ENCODE results near the gene SLC47A2.

SLC47A2 gene

GRCh38 chr17:19738073-19738449 lies 21.7 kb upstream of the SLC47A2 start:
- no peak for DNase-seq (ENCODE audit: low spot score)
- TF ChIP-seq, protein P1, sequence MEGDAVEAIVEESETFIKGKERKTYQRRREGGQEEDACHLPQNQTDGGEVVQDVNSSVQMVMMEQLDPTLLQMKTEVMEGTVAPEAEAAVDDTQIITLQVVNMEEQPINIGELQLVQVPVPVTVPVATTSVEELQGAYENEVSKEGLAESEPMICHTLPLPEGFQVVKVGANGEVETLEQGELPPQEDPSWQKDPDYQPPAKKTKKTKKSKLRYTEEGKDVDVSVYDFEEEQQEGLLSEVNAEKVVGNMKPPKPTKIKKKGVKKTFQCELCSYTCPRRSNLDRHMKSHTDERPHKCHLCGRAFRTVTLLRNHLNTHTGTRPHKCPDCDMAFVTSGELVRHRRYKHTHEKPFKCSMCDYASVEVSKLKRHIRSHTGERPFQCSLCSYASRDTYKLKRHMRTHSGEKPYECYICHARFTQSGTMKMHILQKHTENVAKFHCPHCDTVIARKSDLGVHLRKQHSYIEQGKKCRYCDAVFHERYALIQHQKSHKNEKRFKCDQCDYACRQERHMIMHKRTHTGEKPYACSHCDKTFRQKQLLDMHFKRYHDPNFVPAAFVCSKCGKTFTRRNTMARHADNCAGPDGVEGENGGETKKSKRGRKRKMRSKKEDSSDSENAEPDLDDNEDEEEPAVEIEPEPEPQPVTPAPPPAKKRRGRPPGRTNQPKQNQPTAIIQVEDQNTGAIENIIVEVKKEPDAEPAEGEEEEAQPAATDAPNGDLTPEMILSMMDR (IDR thresholded peaks at IDR 0.05; ENCODE audit: borderline replicate concordance, control extremely low read depth, extremely low read depth, insufficient read depth, missing control alignments), result no peak
- in situ Hi-C loops (cut with MboI; ENCODE audit: low sequenced_read_pairs, unreplicated experiment), result no loop called here

- in situ Hi-C loops (cut with MboI; ENCODE audit: low sequenced_read_pairs, unreplicated experiment), result no loop called here
- TF ChIP-seq, protein P1 (IDR thresholded peaks at IDR 0.05; ENCODE audit: borderline replicate concordance, control extremely low read depth, extremely low read depth, insufficient read depth, missing control alignments), result no peak
- DNase-seq (ENCODE audit: low spot score), result no peak
These were observed 21.1 kb upstream of the SLC47A2 start for GRCh38 chr17:19737305-19738072.

GRCh38 chr17:19736071-19736470 lies 19.7 kb upstream of the SLC47A2 start:
- in situ Hi-C loops (cut with MboI; ENCODE audit: low sequenced_read_pairs, unreplicated experiment), result no loop called here
- TF ChIP-seq, protein P1 (IDR thresholded peaks at IDR 0.05; ENCODE audit: borderline replicate concordance, control extremely low read depth, extremely low read depth, insufficient read depth, missing control alignments), result no peak
- no peak for DNase-seq (ENCODE audit: low spot score)

DNA sequence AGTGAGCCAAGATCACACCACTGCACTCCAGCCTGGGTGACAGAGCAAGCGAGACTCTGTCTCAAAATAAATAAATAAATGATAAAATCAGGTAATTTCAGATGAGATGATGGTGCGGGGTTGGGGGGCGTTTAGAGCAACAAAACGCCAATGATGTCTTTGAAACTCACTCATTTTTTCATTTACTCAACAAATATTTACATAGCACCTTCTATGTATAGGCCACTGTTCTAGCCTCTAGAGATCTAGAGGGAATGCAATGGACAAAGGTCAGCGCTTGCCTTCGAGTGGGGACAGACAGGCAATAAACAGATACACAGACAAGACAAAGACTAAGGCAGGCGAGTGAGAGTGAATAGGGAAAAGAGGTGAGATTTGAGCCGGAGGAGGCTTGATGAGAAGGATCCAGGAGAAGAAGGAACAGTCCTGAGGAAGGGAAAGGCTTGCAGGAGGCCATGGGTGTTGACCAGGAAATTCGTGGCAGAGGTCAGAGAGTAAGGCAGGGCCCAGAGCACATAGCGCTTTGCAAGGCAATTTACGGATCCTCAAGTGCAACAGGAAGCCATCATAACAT lies 17.7 kb upstream of the SLC47A2 start:
- TF ChIP-seq, protein P1 (IDR thresholded peaks at IDR 0.05; ENCODE audit: borderline replicate concordance, control extremely low read depth, extremely low read depth, insufficient read depth, missing control alignments), result no peak
- in situ Hi-C loops (cut with MboI; ENCODE audit: low sequenced_read_pairs, unreplicated experiment), result no loop called here
- no peak for DNase-seq (ENCODE audit: low spot score)

- no peak for DNase-seq (ENCODE audit: low spot score)
- TF ChIP-seq, protein P1 (IDR thresholded peaks at IDR 0.05; ENCODE audit: borderline replicate concordance, control extremely low read depth, extremely low read depth, insufficient read depth, missing control alignments), result no peak
- in situ Hi-C loops (cut with MboI; ENCODE audit: low sequenced_read_pairs, unreplicated experiment), result no loop called here
These were observed 15.2 kb upstream of the SLC47A2 start for GRCh38 chr17:19731626-19732025.

- in situ Hi-C loops (cut with MboI; ENCODE audit: low sequenced_read_pairs, unreplicated experiment), result no loop called here
- no peak for DNase-seq (ENCODE audit: low spot score)
- TF ChIP-seq, protein P1 (IDR thresholded peaks at IDR 0.05; ENCODE audit: borderline replicate concordance, control extremely low read depth, extremely low read depth, insufficient read depth, missing control alignments), result no peak
These were observed 14.5 kb upstream of the SLC47A2 start for GRCh38 chr17:19730843-19731242.

All from GM13976 (cell line).